ENCODE data around the gene NAT16.

DNA sequence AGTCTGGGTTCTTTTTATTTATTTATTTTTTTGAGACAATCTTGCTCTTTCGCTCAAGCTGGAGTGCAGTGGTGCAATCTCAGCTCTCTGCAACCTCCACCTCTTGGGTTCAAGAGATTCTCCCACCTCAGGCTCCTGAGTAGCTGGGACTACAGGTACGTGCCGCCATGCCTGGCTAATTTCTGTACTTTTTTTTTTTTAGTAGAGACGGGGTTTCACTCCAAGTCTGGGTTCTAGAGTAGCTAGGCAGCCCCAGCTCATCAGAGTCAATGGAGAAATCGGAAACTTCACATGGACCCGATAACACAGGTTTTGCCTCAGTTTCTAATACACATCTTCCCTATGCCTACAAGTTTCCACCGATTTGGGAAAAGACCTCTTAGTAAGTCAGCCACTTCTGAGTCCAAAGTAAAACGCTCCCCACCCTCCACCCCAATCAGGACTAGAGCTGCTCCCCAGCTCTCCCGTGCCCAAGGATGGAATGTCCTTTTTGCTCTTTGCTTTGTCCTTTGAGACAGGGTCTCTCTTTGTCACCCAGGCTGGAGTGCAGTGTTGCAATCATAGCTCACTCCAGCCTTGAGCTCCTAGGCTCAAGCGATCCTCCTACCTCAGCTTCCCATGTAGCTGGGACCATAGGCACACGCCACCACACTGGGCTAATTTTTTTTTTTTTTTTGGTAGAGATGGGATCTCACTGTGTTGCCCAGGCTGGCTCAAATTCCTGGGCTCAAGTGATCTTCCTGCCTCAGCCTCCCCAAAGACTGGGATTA is 57.0 kb downstream of the NAT16 start:
- TF ChIP-seq CTCF (IDR thresholded peaks at IDR 0.05): no peak
- TF ChIP-seq POLR2A (IDR thresholded peaks at IDR 0.05): no peak
